ENCODE results near the gene PKNOX1.

DNA sequence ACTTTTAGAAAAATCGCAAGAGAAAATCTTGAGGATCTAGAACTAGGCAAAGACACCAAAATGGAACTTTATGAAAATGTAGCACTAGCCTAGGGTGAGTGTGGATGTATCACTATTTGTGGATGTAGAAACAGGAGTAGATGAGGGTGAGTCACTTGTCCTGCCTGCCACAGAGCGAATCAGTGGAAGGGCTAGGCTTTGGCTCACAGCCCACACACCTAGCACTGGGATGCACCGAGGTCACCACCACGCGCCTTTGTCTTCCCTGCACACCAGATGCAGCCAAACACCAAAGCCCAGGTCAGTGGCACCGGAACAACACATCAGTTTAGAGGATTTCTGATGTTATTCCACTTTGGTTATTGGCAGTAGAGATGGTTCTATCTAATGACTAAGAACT lies 38.2 kb downstream of the PKNOX1 start:
- TF ChIP-seq POLR2AphosphoS5 (IDR thresholded peaks at IDR 0.05; ENCODE audit: low read depth, low read length) (no peak), TAF1 (IDR thresholded peaks at IDR 0.05; ENCODE audit: borderline replicate concordance, insufficient read depth, low read length) (no peak), REST (IDR thresholded peaks at IDR 0.05; ENCODE audit: insufficient read depth in 1 of 2, low read depth in 2 of 2, low read length in 2 of 2) (no peak), SIN3A (IDR thresholded peaks at IDR 0.05; ENCODE audit: borderline replicate concordance, insufficient read depth, low read length) (no peak), FOXP2 (optimal IDR thresholded peaks at IDR 0.05; ENCODE audit: borderline replicate concordance, extremely low read depth, extremely low read length, insufficient read depth) (no peak)

Data from PFSK-1 (cell line).